ENCODE results near the gene ETNK2. TPM values are rescaled to one million over a fixed set of nuclear protein-coding genes. Genes with fewer than 3 reads are reported as not detected.

ETNK2 gene
- total and polyA plus RNA-seq, 2 experiments from 2014 or later, result 7.6 to 26.2 TPM

GRCh38 chr1:204153667-204154066 lies 1.8 kb upstream of the ETNK2 start:
- no peaks in the 10 kb centered on the region for H3K9me2 ChIP-seq (ENCODE audit: insufficient read depth)
- Mint-ChIP-seq H3K4me3 (no peak overlapping the region), H3K4me1 (peaks cover 30% of the 10 kb centered on the region), H3K27ac (no peak overlapping the region), H3K36me3 (ENCODE audit: low read depth) (no peaks in the 10 kb centered on the region; the same call in 1 of the 3 replicates), H3K9me3 (no peaks in the 10 kb centered on the region), H3K27me3 (ENCODE audit: insufficient read depth, low read depth, poor library complexity) (peaks cover 19% of the 10 kb centered on the region)
- no peaks in the 10 kb centered on the region for H3K36me3 ChIP-seq (ENCODE audit: insufficient read depth)
- H3K27me3 ChIP-seq (ENCODE audit: insufficient read depth), result peaks cover 19% of the 10 kb centered on the region; the same call in 1 of the 2 replicates
- peaks cover 12% of the 10 kb centered on the region for H3K4me1 ChIP-seq (ENCODE audit: insufficient read depth)
- no peaks in the 10 kb centered on the region for H3F3A ChIP-seq (replicated peaks; ENCODE audit: low read depth)
- H2AFZ ChIP-seq, result no peak overlapping the region
- no peak overlapping the region for H3K4me3 ChIP-seq
- TF ChIP-seq POLR2AphosphoS5 (IDR thresholded peaks at IDR 0.05; ENCODE audit: low read depth), result no peak
- TF ChIP-seq REST (IDR thresholded peaks at IDR 0.05; ENCODE audit: unreplicated experiment), result no peak
- no peak for TF ChIP-seq STAT1 (IDR thresholded peaks at IDR 0.05; ENCODE audit: unreplicated experiment)
- TF ChIP-seq EZH2phosphoT487 (IDR thresholded peaks at IDR 0.05; ENCODE audit: unreplicated experiment), result no peak
- TF ChIP-seq JUNB (IDR thresholded peaks at IDR 0.05; ENCODE audit: unreplicated experiment), result no peak
- no peak for TF ChIP-seq ZNF114 (CRISPR knock-in tag; IDR thresholded peaks at IDR 0.05)
- no peak for TF ChIP-seq ZNF331 (CRISPR knock-in tag; IDR thresholded peaks at IDR 0.05; ENCODE audit: low read depth)
- TF ChIP-seq CREB1 (CRISPR knock-in tag; IDR thresholded peaks at IDR 0.05; ENCODE audit: low read depth), result no peak
- no peak for TF ChIP-seq EZH2 (IDR thresholded peaks at IDR 0.05; ENCODE audit: low read depth, unreplicated experiment)
- TF ChIP-seq CTCF (conservative IDR thresholded peaks at IDR 0.05; ENCODE audit: low read depth in 2 of 2), result no peak
- no peak for TF ChIP-seq ETS1 (IDR thresholded peaks at IDR 0.05)
- TF ChIP-seq ZNF462 (CRISPR knock-in tag; IDR thresholded peaks at IDR 0.05), result no peak
- no peak for TF ChIP-seq NANOG (IDR thresholded peaks at IDR 0.05; ENCODE audit: borderline replicate concordance)
- H4K20me1 ChIP-seq (replicated peaks; ENCODE audit: insufficient read depth), result no peaks in the 10 kb centered on the region
- DNase-seq (ENCODE audit: low spot score) (no peak), ATAC-seq (no peak)
- H3K79me2 ChIP-seq (replicated peaks; ENCODE audit: insufficient read depth), result no peaks in the 10 kb centered on the region
- H3K4me2 ChIP-seq, result no peak overlapping the region
- no peak overlapping the region for H3K27ac ChIP-seq (ENCODE audit: low read depth)
